WTC11 (cell line): ENCODE data around the gene NID2. TPM values are rescaled to one million over a fixed set of nuclear protein-coding genes. Genes with fewer than 3 reads are reported as not detected.

ENCODE experiments used
- ATAC-seq: fragments of 200-7000 bp; cut with Tn5 transposase; 2 replicates; pipeline ENCODE4 v1.10.0; 2021; ENCODE audit warnings: mild to moderate bottlenecking, moderate library complexity
- CTCF ChIA-PET: fragments of 300-600 bp; sonication (Branson Sonifier 250); formaldehyde crosslinking; loops from one replicate; lab custom pipeline; 2021; ENCODE audit warnings: antibody characterized with exemption; lab: Charles Lee
- POLR2A ChIA-PET: fragments of 350-600 bp; sonication (Branson Sonifier 250); formaldehyde crosslinking; loops from one replicate; lab custom pipeline; 2021; ENCODE audit warnings: antibody characterized with exemption; lab: Charles Lee
- DNase-seq: peaks from one replicate; pipeline ENCODE4 v3.0.0; 2021; ENCODE audit warnings: low spot score
- H3K27ac Mint-ChIP-seq: 2 replicates; pipeline ENCODE4 v1.8.0; 2021; ENCODE audit warnings: mixed read lengths
- H3K27me3 Mint-ChIP-seq: 2 replicates; pipeline ENCODE4 v1.8.0; 2021; ENCODE audit warnings: low read depth, mild to moderate bottlenecking, moderate library complexity, mixed read lengths
- H3K36me3 Mint-ChIP-seq: 2 replicates; pipeline ENCODE4 v1.8.0; 2021; ENCODE audit warnings: mixed read lengths
- H3K4me1 Mint-ChIP-seq: 2 replicates; pipeline ENCODE4 v1.8.0; 2022; ENCODE audit warnings: mixed read lengths
- H3K4me3 Mint-ChIP-seq: 2 replicates; pipeline ENCODE4 v1.8.0; 2021; ENCODE audit warnings: mild to moderate bottlenecking, moderate library complexity, mixed read lengths
- H3K9me3 Mint-ChIP-seq: 2 replicates; pipeline ENCODE4 v1.8.0; 2021; ENCODE audit warnings: mixed read lengths
- CREM ChIP-seq: sonication (generic); formaldehyde crosslinking; IDR thresholded peaks from 2 replicates; pipeline ENCODE4 v1.8.1; 2022; ENCODE audit warnings: mild to moderate bottlenecking, missing genetic modification reagents, moderate library complexity
- E2F5 ChIP-seq: sonication (generic); formaldehyde crosslinking; IDR thresholded peaks from 2 replicates; pipeline ENCODE4 v1.8.1; 2022; ENCODE audit warnings: mild to moderate bottlenecking, moderate library complexity, missing genetic modification reagents
- FOXP4 ChIP-seq: sonication (generic); formaldehyde crosslinking; IDR thresholded peaks from 2 replicates; pipeline ENCODE4 v1.8.0; 2022; ENCODE audit warnings: mild to moderate bottlenecking, missing genetic modification reagents
- IRF1 ChIP-seq: sonication (generic); formaldehyde crosslinking; IDR thresholded peaks from 2 replicates; pipeline ENCODE4 v1.8.0; 2023; ENCODE audit warnings: missing genetic modification reagents
- JAZF1 ChIP-seq: fragments of 250-450 bp; sonication (Bioruptor Pico); IDR thresholded peaks from 2 replicates; pipeline ENCODE4 v1.9.0; 2021; ENCODE audit warnings: moderate library complexity, mild to moderate bottlenecking, inconsistent platforms
- MLX ChIP-seq: sonication (generic); formaldehyde crosslinking; IDR thresholded peaks from 2 replicates; pipeline ENCODE4 v1.8.1; 2023; ENCODE audit warnings: mild to moderate bottlenecking, missing genetic modification reagents, moderate library complexity
- MXD4 ChIP-seq: fragments of 250-450 bp; sonication (Bioruptor Pico); IDR thresholded peaks from 2 replicates; pipeline ENCODE4 v1.8.0; 2021; ENCODE audit warnings: mild to moderate bottlenecking, moderate library complexity, borderline replicate concordance
- NFATC4 ChIP-seq: fragments of 250-450 bp; sonication (Bioruptor Pico); IDR thresholded peaks from 2 replicates; pipeline ENCODE4 v1.9.0; 2021; ENCODE audit warnings: mild to moderate bottlenecking
- NFYB ChIP-seq: sonication (generic); formaldehyde crosslinking; conservative IDR thresholded peaks from 2 replicates; pipeline ENCODE4 v1.8.0; 2022; ENCODE audit warnings: low read depth, missing genetic modification reagents
- NR2C2 ChIP-seq: sonication (generic); formaldehyde crosslinking; IDR thresholded peaks from 2 replicates; pipeline ENCODE4 v1.8.0; 2022; ENCODE audit warnings: mild to moderate bottlenecking, missing genetic modification reagents
- PREB ChIP-seq: sonication (generic); formaldehyde crosslinking; IDR thresholded peaks from 2 replicates; pipeline ENCODE4 v1.8.1; 2022; ENCODE audit warnings: mild to moderate bottlenecking, missing genetic modification reagents, moderate library complexity, borderline replicate concordance
- RELA ChIP-seq: sonication (generic); formaldehyde crosslinking; IDR thresholded peaks from 2 replicates; pipeline ENCODE4 v1.8.1; 2022; ENCODE audit warnings: missing genetic modification reagents, mild to moderate bottlenecking, borderline replicate concordance
- SMAD3 ChIP-seq: sonication (generic); formaldehyde crosslinking; IDR thresholded peaks from 2 replicates; pipeline ENCODE4 v1.8.0; 2022; ENCODE audit warnings: missing genetic modification reagents, mild to moderate bottlenecking, borderline replicate concordance
- SOX15 ChIP-seq: fragments of 250-450 bp; sonication (Bioruptor Pico); IDR thresholded peaks from 2 replicates; pipeline ENCODE4 v1.9.0; 2021; ENCODE audit warnings: mild to moderate bottlenecking
- USF2 ChIP-seq: sonication (generic); formaldehyde crosslinking; IDR thresholded peaks from 2 replicates; pipeline ENCODE4 v1.8.1; 2023; ENCODE audit warnings: mild to moderate bottlenecking, missing genetic modification reagents, moderate library complexity
- ZNF423 ChIP-seq: fragments of 250-450 bp; sonication (Bioruptor Pico); IDR thresholded peaks from 2 replicates; pipeline ENCODE4 v2.1.2; 2022; ENCODE audit warnings: mild to moderate bottlenecking, moderate library complexity
- ZNF425 ChIP-seq: fragments of 250-450 bp; sonication (Bioruptor Pico); conservative IDR thresholded peaks from 2 replicates; pipeline ENCODE4 v1.9.0; 2021; ENCODE audit warnings: mild to moderate bottlenecking
- ZSCAN18 ChIP-seq: fragments of 250-450 bp; sonication (Bioruptor Pico); IDR thresholded peaks from 2 replicates; pipeline ENCODE4 v2.1.2; 2022; ENCODE audit warnings: mild to moderate bottlenecking, moderate library complexity
- total RNA-seq: library from RNA; stranded (reverse); gene quantifications from 3 replicates; pipeline ENCODE4 v1.2.3, GENCODE V29; 2021

NID2 gene
- total RNA-seq, 1 experiment from 2014 or later: 5.4 TPM

GRCh38 chr14:52003324-52003723 lies 65.5 kb downstream of the NID2 start:
- POLR2A ChIA-PET: no interaction called here
- no peak overlapping the region for H3K27ac Mint-ChIP-seq
- no peak for ATAC-seq

More at GRCh38 chr14:52003324-52003723, 65.5 kb downstream of the NID2 start:
- Mint-ChIP-seq H3K36me3 (peaks cover 82% of the 10 kb centered on the region), H3K27me3 (no peaks in the 10 kb centered on the region), H3K4me3 (no peak overlapping the region), H3K4me1 (no peaks in the 10 kb centered on the region), H3K9me3 (no peaks in the 10 kb centered on the region)
- CTCF ChIA-PET: no interaction called here
- no peak for TF ChIP-seq IRF1 (CRISPR knock-in tag)
- no peak for TF ChIP-seq CREM (CRISPR knock-in tag)
- TF ChIP-seq FOXP4 (CRISPR knock-in tag): no peak
- no peak for TF ChIP-seq NR2C2 (CRISPR knock-in tag)
- TF ChIP-seq NFYB (CRISPR knock-in tag): no peak
- no peak for TF ChIP-seq SMAD3 (CRISPR knock-in tag)
- TF ChIP-seq NFATC4 (CRISPR knock-in tag): no peak
- no peak for TF ChIP-seq ZSCAN18 (CRISPR knock-in tag)
- TF ChIP-seq ZNF425 (CRISPR knock-in tag): no peak
- no peak for TF ChIP-seq RELA
- no peak for TF ChIP-seq E2F5 (CRISPR knock-in tag)
- TF ChIP-seq USF2: no peak
- no peak for TF ChIP-seq MLX (CRISPR knock-in tag)
- TF ChIP-seq SOX15 (CRISPR knock-in tag): no peak
- TF ChIP-seq JAZF1 (CRISPR knock-in tag): no peak
- no peak for TF ChIP-seq PREB
- TF ChIP-seq MXD4 (CRISPR knock-in tag): no peak
- no peak for TF ChIP-seq ZNF423 (CRISPR knock-in tag)
- DNase-seq: no peak
